HG02981 (cell line): ENCODE data around the gene WDFY4.

Source experiments
- ATAC-seq: cut with Tn5 transposase; IDR thresholded peaks from one replicate; pipeline ENCODE4 v1.9.1; 2021; ENCODE audit warnings: mild to moderate bottlenecking, moderate library complexity; ENCODE audit not compliant: unreplicated experiment

WDFY4 gene

DNA sequence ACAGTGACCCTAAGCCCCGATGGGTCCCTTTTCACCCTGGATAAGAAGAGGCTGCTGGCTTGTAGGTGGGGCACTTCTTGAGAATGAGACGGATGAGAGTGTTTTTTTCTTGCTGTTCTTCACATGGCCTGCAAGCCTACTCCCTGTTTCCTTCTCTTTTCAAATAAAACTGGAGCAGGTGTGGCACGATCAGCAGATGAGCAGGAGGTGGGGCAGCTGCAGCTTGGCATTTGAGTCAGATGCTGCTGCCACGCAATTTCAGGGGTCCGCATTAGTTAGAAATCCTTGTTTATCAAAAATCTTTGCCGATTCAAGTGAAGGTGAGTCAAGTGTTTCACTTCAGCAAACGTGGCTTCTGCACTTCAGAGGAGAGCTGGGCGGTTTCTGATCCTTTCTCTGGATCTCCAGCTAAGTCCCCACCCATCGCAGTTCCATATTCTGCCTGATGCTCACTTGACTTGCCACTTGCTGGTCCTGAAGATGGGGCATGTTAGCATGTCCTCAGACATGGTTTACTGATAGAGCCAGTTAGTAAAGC lies 20.8 kb downstream of the WDFY4 start:
- ATAC-seq = no peak

DNA sequence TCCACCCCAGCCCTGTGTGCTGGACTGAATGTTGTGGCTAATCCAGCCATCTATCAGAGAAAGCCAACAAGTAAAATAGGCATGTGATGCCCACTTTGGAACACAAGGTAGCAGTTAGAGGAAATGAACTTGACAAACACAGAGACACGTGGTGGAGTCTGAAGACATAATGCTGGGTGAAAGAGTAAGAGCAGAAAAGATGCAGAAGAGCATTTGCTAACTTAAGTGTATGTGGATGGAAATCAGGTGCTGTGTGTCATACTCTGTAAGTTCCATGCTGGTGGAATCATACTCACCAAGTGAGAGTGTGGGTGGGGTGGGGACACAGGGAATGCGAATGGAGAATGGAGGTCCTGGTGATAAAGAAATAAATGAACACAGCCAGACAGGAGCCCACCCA lies 22.8 kb downstream of the WDFY4 start:
- no peak for ATAC-seq

DNA sequence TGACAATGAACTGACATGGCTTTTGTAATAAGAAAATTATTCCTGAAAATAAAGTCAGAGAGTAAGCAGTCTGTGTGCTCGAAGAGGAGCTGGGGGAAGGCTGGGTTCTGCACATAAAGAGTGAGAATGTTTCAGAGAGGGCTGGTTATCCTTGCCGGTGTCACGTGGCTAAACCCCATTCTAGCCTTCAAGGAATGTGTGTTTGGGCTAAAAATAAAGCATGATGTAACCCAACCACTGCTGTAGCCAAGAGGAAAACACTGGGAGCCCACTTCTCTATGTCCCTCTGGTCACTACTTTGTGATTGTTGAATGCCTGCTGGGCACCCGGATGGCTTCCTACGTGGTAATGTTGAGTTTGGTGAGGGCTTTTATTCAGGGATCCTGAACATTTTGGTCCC lies 23.5 kb downstream of the WDFY4 start:
- no peak for ATAC-seq

DNA sequence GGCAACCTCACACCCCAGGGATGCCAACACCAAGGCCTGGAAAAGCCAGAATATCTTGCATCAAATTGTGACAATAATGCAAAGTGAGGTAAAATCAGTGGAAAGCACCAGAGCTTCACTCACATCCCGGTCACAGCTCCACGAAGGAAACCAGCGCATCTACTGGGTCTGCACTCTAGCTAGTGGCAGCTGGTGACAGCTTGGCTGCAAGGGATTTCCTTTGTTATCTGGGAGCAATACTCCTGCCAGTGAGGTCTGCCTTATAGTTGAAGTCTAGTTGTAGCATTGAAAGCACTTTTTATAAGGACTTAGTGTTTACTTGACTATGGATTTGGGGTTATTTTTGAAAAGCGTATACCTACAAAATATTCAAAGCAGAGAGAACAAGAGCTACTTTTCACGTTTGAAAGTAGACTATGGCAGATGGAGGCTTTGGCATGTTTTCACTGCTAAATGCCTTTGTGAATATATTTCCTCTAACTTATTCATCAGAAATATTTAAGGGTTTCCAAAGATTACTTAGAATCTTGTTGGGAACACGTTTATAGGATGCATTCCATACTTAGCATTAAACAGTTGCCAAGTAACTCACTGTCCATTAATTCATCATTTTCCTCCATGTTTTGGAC lies 26.1 kb downstream of the WDFY4 start:
- no peak for ATAC-seq

DNA sequence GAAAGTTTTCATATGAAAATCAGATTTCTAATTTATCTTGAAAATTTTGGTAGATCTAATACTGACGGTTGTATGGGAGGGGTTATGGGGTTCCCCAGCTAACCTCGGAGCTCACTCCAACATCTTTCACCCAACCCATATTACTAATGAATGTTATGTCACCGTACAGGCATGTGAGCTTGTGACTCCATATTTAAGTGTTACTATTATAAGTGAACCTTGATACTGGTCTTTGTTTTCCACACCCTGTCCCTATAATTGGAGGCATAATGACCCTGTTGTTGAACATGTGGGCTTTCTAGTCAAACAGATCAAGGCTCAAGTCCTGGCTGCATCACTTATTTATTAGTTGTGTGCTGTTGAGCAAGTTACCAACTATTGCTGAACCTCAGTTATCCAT lies 27.2 kb downstream of the WDFY4 start:
- ATAC-seq = no peak

DNA sequence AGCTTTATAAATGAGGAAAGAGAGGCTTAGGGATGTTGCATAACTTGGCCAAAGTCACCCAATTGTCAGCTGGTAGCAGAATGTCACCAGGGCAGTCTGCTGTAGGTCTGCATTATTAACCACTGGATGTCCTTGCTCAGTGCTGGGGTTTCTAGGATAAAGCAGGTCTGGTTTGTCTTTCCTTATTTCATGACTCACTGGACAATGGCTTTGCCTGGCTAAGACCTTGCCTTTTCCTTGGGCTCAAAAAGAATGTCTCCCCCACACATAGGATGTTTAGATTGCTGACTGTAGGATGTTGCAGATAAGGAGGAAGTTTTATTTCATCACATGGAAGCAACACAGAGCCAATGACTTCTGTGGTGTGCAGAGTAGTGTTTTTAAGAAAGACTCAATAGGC lies 29.4 kb downstream of the WDFY4 start:
- ATAC-seq = no peak

DNA sequence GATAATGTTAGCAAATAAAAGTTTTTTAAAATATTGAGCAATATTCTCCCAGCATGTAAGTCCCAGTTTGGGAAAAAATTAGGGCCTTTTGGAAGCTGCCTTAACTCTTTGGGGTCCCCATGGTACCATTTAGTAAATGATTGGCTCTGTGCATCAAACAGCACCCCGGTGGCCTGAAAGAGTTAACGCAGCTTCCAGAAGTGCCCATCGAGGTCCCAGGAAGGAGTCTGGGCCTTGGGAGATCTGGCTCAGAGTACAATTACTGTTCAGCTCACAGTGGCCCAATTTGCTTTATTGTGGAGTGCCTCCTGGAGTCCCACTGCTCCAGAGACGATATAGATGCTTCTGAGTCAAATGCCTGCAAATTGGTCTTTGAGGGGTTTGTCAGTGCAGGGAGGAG lies 31.7 kb downstream of the WDFY4 start:
- no peak for ATAC-seq

DNA sequence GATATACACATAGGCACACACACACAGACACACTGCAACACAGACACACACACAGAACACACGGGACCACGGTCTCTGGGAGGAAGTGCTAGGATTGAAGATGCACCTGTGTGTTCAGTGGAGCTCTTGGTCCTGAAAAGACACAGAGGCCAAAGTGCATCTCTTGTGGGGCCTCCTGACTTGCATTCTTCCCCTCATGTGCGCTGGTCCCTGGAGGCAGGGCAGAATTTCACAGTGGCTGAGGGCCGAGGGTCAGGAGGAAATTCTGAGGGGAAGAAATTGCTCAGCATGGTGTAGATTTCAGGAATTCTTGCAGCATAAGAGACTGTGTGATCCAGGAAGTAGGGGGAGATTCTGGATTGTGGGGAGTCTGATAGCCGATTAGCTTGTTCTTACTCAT lies 35.9 kb downstream of the WDFY4 start:
- no peak for ATAC-seq

DNA sequence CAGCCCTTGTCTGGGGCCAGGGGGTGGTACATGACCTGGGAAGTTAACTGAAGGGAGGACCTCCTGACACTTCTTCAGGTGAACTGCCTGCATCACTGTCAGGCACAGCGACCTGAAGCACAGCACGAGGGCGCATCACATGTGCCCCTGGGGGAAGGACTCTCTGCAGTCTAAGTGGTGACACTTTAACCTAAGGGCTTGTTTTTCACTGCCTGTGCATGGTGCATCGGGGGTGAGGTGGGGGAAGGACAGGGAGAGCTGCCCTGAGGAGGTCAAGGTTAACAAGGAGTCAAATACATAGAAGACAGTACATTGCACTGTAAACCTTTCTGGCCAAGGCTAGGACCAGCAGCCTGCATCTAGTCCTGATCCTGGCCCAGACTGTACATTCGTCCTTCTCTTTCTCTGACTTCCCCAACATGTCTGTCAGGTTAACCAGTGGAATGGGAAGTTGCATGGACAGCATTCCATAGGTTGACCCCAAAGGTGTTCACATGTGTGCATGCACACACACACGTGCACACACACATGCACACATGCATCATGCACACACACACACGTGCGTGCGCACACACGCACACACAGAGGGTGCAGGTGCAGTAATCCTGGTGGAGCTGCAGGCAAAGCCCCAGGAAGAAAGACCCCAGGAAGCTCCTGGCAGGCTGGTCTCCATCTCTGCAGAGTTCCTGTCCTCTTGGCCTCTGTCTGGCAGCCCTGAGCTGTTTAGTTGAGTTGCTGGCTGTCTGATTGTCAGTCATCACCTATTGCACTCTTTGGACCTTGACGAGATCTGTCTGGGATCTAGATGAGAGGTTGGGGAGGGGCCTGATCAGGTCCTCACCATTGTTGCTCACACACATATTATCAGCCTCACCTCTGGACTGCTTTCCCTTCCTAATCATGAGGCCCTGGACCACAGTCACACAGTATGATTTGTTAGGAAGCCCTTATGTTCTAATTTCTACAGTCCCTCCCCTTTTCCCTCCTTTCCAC lies 37.8 kb downstream of the WDFY4 start:
- no peak for ATAC-seq

DNA sequence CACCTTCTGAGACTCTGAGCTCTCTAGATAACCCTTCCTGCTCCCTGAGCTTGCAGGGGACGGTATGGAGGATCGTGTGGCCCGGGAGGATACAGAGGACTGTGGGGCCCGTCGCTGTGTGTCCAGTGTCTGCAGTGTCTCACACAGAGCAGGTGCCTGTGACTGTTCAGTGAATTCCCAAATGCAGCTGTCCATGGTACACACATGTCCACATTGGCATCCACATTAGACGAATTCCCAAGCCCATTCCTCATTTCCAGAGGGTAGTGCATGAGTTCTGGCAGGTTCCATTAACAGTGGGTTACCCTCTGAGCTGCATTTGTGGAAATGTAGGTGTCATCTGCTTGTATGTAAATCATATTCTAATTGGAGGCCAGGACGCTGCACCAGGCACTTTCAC lies 39.5 kb downstream of the WDFY4 start:
- no peak for ATAC-seq

DNA sequence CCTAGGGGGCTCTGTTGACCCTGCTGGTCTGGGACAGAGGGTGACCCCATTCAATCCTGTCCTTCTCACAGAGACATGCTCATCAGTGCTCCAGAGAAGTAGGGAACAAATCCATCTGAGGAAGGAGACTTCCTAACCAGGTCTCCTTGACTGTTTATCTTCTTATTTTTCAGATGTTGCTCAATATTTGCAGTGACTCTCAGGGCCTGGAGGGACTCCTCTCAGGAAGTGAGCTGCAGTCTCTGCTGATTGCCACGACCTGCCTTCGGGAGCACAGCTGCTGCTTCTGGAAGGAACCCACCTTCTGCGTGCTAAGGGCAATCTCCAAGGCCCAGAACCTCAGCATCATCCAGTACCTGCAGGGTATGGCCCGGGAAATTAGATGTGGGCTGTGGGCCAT lies 41.0 kb downstream of the WDFY4 start:
- no peak for ATAC-seq

DNA sequence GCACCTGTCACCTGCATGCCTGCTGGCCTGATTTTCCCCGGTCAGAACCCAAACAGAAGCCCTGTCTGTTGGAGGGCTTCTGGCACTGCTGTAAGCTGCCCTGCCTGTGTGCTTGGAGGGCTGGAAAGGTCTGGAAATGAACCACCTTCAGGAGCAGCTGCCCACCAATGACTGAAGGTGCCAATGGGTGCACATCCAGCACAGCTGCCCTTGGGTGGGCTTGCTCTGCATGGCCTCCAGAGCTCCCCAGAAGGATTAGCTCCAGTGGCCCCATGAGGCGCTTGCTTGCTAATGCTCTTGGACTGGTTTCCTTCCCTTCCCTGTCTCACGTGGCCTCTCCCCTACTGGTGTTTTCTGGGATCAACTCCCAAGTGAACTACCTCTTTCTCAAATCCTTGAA lies 43.2 kb downstream of the WDFY4 start:
- ATAC-seq = no peak

DNA sequence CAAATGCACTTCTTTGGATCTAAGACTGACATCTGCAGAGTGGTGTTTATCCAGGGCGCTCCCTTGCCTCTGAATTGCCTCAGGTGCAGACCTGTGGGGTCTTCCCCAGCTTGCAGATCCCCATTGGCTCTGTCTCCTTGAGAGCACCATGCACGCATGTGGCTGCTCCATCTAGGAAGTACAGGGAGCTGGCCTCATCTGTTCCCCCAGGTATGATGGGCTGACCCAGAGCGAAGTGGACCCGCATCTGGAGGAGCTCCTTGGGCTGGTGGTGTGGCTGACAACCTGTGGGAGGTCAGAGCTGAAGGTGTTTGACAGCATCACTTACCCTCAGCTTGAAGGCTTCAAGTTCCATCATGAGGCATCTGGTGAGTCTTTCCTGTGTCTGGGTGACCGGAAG lies 44.5 kb downstream of the WDFY4 start:
- no peak for ATAC-seq

DNA sequence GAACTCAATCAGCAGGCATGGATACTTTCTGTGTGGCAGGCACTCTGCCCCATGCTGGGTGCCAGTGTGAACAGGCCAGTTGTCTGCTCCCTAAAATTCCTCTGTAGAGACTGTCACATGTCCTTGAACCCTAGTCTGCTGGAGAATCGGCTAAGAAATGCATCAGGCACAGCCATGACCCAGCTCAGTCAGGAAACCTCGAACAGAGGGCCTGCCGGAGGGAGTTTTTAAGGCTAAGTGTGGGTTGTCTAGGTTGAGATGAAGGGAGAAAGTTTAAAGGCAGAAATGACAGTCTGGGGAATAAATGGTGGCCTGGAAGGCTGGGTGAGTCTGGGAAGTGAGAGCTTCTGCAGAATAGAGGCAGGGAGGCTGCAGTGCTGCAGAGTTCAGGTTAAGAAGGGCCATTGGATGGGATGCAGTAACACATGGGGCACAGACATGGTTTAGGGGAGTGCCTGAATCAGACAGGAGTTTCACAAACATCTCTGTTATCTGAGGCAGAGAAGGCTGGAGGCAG lies 45.3 kb downstream of the WDFY4 start:
- no peak for ATAC-seq

DNA sequence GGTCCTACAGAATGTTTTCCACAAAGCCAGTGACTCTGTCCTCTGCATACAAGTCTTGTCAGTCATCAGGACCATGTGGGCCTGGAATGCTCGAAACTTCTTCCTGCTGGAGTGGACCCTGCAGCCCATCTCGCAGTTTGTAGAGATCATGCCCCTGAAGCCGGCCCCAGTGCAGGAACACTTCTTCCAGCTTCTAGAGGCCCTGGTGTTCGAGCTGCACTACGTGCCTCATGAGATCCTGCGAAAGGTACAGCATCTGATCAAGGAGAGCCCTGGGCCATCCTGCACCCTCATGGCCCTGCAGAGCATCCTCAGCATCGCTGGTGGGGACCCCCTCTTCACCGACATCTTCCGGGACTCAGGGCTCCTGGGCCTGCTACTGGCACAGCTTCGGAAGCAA lies 46.5 kb downstream of the WDFY4 start:
- ATAC-seq = no peak

DNA sequence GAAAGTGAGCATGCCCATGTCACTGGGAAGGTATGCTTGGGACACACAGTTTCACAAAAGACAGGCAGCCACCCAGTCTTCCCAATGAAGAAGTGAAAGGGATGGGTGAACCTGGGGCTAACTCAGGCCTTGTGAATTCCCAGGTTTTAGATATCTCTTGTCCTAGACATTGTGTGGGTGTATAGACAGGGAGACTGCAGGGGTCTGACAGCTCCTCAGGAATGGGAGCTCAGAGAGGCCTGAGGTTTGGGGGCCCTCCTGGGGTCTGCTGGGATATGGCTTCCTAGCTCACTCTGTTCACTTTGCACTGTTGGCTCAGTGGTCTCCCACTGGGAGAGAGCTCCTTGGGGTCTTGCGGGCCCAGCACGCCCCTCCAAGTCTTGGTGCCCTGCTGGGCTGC lies 47.0 kb downstream of the WDFY4 start:
- no peak for ATAC-seq

DNA sequence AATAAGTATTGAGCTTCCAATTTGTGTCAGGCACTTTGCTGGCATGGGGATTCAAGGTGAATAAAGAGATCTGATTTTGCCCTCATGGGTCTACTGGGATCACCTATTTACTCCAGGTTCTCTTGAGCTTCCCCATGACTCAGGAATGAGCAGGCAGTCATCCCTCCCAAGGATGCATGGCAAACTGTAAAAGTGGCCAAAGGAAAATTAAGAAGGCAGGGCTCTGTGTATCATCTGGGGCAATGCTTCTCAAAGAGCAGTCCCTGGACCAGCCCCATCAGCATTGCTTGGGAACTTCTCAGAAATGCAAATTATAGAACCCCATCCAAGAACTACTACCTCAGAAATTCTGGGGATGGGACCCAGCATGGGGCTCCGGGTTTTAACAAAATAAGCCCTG lies 48.7 kb downstream of the WDFY4 start:
- ATAC-seq = no peak

DNA sequence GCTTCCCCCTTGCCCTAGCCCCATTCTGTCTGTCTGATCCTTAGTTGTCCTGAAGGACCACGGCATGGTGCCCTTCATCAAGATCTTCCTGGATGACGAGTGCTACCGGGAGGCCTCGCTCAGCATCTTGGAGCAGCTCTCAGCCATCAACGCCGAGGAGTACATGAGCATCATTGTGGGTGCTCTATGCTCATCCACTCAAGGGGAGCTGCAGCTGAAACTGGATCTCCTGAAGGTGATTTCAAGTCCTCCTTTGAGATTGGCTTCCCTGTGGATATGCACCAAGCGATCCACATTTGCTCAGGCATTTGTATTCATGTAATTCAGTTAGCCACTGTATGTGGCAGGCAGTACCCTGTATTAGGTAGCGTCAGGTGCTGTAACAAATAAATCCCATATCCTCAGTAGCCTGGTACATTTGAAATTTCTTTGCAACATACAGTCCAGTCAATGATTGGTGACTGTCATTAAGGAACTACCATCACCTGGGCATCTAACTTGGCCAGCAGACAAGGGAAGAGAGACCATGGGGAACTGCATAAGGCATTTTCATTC lies 51.2 kb downstream of the WDFY4 start:
- ATAC-seq = no peak

DNA sequence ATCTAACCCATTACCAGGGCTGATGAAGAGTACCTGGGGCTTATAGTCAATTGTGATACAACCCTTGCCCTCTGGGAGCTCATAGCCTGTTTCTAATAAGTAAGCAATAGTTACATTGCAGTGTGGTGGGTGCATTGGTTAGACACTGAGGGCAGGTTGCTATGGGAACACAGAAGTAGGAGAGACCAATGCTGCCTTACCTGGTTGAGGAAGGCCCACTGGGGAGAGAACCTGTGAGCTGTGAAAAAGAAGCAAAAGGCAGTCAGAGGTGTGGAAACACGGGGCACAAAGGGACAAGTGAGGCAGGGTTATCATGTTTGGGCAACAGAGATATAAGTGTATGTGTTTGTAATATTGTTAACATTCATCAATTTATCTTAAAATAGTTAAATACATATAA lies 51.9 kb downstream of the WDFY4 start:
- no peak for ATAC-seq

DNA sequence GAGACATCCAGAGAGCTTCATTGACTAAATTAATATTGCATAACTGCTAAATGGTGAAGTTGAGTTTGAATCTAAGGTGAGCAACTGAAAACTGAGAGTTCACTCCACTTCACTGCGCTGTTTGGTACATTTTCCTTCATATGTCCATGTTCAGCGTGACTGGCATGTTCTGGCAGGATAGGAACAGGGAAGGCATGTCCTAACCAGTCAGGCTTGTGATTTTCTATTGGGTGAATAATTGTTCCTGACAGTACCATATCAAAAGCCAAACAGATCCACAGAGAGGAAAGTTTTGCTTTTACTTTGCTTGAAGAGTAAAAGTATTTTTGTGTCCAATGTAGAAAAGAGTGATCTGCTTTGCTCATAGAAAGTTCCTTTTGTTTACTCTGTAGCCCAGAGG lies 53.2 kb downstream of the WDFY4 start:
- ATAC-seq = no peak

DNA sequence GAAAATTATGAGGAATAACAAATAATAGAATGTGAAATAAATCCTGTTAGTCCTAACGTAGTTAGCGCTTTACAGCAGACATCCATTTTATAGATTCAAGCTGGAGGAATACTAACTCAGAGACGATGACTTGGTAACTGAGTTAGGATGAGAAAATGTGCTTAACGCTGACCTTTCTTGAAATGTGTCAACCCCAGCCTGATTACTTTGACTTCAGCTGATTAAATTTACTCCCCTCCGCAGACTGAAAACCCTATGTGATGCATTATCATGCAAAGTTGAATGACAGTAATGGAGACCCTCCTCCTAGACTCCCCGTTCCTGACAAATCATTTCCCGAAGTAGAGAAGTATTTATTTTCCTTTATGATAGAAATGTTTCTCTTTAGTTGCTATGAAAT lies 54.5 kb downstream of the WDFY4 start:
- no peak for ATAC-seq
